ENCODE results near the gene CALD1. TPM values are rescaled to one million over a fixed set of nuclear protein-coding genes. Genes with fewer than 3 reads are reported as not detected.

Gene CALD1
- total and polyA plus RNA-seq, 4 donors, result 48.0 to 226 (median 95.2) TPM

GRCh38 chr7:134842886-134843430 is 63.5 kb downstream of the CALD1 start:
- H3K27me3 ChIP-seq (ENCODE audit: control insufficient read depth in 4 of 4, insufficient read depth in 4 of 4, low read length in 3 of 4), result no peaks in the 10 kb centered on the region
- no peak for DNase-seq (ENCODE audit: low spot score)
- H3K9me3 ChIP-seq (ENCODE audit: control insufficient read depth in 4 of 4, low read length in 3 of 4), result no peaks in the 10 kb centered on the region
- H3K27ac ChIP-seq (ENCODE audit: low read depth in 1 of 2, low read length in 2 of 2), result no peak overlapping the region
- no peak overlapping the region for H3K9ac ChIP-seq (ENCODE audit: low read depth in 1 of 2, low read length in 2 of 2)
- H3K4me3 ChIP-seq (ENCODE audit: low read depth in 1 of 3, low read length in 3 of 3), result no peak overlapping the region
- no peaks in the 10 kb centered on the region for H3K36me3 ChIP-seq (ENCODE audit: control insufficient read depth in 4 of 4, insufficient read depth in 3 of 4, low read depth in 1 of 4, low read length in 3 of 4)
- H3K4me1 ChIP-seq (ENCODE audit: control insufficient read depth in 4 of 4, insufficient read depth in 4 of 4, low read length in 3 of 4), result peaks cover 0 to 1% (median 0%) of the 10 kb centered on the region in 4 donors
- WGBS, result 79% methylated on average over 8 of the region's 8 CpGs
- no peak for TF ChIP-seq YY1 (IDR thresholded peaks at IDR 0.05)

GRCh38 chr7:134844200-134844599 is 64.8 kb downstream of the CALD1 start:
- no peak for TF ChIP-seq SP1 (IDR thresholded peaks at IDR 0.05)
- no peak for TF ChIP-seq MAX (IDR thresholded peaks at IDR 0.05)
- no peak for TF ChIP-seq YY1 (IDR thresholded peaks at IDR 0.05)
- TF ChIP-seq HNF4G (IDR thresholded peaks at IDR 0.05), result no peak
- no peak for TF ChIP-seq NR2F2 (IDR thresholded peaks at IDR 0.05)
- TF ChIP-seq FOXA1 (IDR thresholded peaks at IDR 0.05), result no peak
- no peak for TF ChIP-seq EGR1 (IDR thresholded peaks at IDR 0.05; ENCODE audit: low read depth in 2 of 2)
- TF ChIP-seq, protein P1, sequence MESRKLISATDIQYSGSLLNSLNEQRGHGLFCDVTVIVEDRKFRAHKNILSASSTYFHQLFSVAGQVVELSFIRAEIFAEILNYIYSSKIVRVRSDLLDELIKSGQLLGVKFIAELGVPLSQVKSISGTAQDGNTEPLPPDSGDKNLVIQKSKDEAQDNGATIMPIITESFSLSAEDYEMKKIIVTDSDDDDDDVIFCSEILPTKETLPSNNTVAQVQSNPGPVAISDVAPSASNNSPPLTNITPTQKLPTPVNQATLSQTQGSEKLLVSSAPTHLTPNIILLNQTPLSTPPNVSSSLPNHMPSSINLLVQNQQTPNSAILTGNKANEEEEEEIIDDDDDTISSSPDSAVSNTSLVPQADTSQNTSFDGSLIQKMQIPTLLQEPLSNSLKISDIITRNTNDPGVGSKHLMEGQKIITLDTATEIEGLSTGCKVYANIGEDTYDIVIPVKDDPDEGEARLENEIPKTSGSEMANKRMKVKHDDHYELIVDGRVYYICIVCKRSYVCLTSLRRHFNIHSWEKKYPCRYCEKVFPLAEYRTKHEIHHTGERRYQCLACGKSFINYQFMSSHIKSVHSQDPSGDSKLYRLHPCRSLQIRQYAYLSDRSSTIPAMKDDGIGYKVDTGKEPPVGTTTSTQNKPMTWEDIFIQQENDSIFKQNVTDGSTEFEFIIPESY (IDR thresholded peaks at IDR 0.05), result no peak
- no peak for TF ChIP-seq HNF4A (conservative IDR thresholded peaks at IDR 0.05)
- TF ChIP-seq GABPA (IDR thresholded peaks at IDR 0.05 in 1 of 2, conservative IDR thresholded peaks at IDR 0.05 in 1 of 2), result no peak
- TF ChIP-seq, protein P2, sequence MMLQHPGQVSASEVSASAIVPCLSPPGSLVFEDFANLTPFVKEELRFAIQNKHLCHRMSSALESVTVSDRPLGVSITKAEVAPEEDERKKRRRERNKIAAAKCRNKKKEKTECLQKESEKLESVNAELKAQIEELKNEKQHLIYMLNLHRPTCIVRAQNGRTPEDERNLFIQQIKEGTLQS (IDR thresholded peaks at IDR 0.05), result no peak
- TF ChIP-seq TAF1 (conservative IDR thresholded peaks at IDR 0.05), result no peak
- no peak for TF ChIP-seq RAD21 (IDR thresholded peaks at IDR 0.05)
- no peak for TF ChIP-seq FOXA2 (IDR thresholded peaks at IDR 0.05)
- TF ChIP-seq, protein P3, sequence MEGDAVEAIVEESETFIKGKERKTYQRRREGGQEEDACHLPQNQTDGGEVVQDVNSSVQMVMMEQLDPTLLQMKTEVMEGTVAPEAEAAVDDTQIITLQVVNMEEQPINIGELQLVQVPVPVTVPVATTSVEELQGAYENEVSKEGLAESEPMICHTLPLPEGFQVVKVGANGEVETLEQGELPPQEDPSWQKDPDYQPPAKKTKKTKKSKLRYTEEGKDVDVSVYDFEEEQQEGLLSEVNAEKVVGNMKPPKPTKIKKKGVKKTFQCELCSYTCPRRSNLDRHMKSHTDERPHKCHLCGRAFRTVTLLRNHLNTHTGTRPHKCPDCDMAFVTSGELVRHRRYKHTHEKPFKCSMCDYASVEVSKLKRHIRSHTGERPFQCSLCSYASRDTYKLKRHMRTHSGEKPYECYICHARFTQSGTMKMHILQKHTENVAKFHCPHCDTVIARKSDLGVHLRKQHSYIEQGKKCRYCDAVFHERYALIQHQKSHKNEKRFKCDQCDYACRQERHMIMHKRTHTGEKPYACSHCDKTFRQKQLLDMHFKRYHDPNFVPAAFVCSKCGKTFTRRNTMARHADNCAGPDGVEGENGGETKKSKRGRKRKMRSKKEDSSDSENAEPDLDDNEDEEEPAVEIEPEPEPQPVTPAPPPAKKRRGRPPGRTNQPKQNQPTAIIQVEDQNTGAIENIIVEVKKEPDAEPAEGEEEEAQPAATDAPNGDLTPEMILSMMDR (IDR thresholded peaks at IDR 0.05; ENCODE audit: low read depth, low read length, missing input control), result no peak
- no peak for TF ChIP-seq JUND (IDR thresholded peaks at IDR 0.05)
- no peak for TF ChIP-seq REST (IDR thresholded peaks at IDR 0.05)
- no peak for TF ChIP-seq RXRA (IDR thresholded peaks at IDR 0.05)
- Histone ChIP-seq H3K9ac (ENCODE audit: low read depth in 1 of 2, low read length in 2 of 2) (no peak overlapping the region), H3K27me3 (ENCODE audit: control insufficient read depth in 4 of 4, insufficient read depth in 4 of 4, low read length in 3 of 4) (no peaks in the 10 kb centered on the region), H3K36me3 (ENCODE audit: control insufficient read depth in 4 of 4, insufficient read depth in 3 of 4, low read depth in 1 of 4, low read length in 3 of 4) (no peaks in the 10 kb centered on the region), H3K4me1 (ENCODE audit: control insufficient read depth in 4 of 4, insufficient read depth in 4 of 4, low read length in 3 of 4) (peaks cover 0 to 1% (median 0%) of the 10 kb centered on the region in 4 donors), H3K4me3 (ENCODE audit: low read depth in 1 of 3, low read length in 3 of 3) (no peak overlapping the region), H3K9me3 (ENCODE audit: control insufficient read depth in 4 of 4, low read length in 3 of 4) (no peaks in the 10 kb centered on the region), H3K27ac (ENCODE audit: low read depth in 1 of 2, low read length in 2 of 2) (no peak overlapping the region)
- no peak for DNase-seq (ENCODE audit: low spot score)
